Mesendoderm (in vitro differentiated cells): ENCODE data around the gene TOPORS.
"Not testable (repeated sequence)": the region's sequence is repeated elsewhere in the genome, so short reads cannot be mapped to it uniquely, and the experiment has no call there.

Experiments
- DNase-seq: peaks from one replicate; pipeline ENCODE4 v3.0.0; 2013
- H2AK5ac ChIP-seq: 2 replicates; pipeline ENCODE4 v1.6.1; 2013; ENCODE audit warnings: low read length, inconsistent platforms
- H2BK120ac ChIP-seq: 2 replicates; pipeline ENCODE4 v1.6.1; 2013; ENCODE audit warnings: low read depth, mild to moderate bottlenecking, low read length, moderate library complexity, mixed read lengths
- H2BK15ac ChIP-seq: replicated peaks from 2 replicates; pipeline ENCODE4 v1.6.1; 2013; ENCODE audit warnings: low read depth, mild to moderate bottlenecking, moderate library complexity
- H2BK5ac ChIP-seq: 2 replicates; pipeline ENCODE4 v1.6.1; 2013; ENCODE audit warnings: low read length, inconsistent platforms
- H3K18ac ChIP-seq: 2 replicates; pipeline ENCODE4 v1.6.1; 2013; ENCODE audit warnings: mild to moderate bottlenecking, low read length, mixed read lengths
- H3K23ac ChIP-seq: one replicate; pipeline ENCODE4 v1.6.1; 2013; ENCODE audit warnings: low read length
- H3K27ac ChIP-seq: 2 replicates; pipeline ENCODE4 v1.5.1; 2013; ENCODE audit warnings: low read depth, mild to moderate bottlenecking, inconsistent platforms, low read length, moderate library complexity
- H3K27me3 ChIP-seq: 2 replicates; pipeline ENCODE4 v1.6.1; 2013; ENCODE audit warnings: low read length, control low read depth, mild to moderate bottlenecking, inconsistent platforms; ENCODE audit not compliant: insufficient read depth, poor library complexity
- H3K36me3 ChIP-seq: 2 replicates; pipeline ENCODE4 v1.6.1; 2013; ENCODE audit warnings: low read length, inconsistent platforms; ENCODE audit not compliant: control insufficient read depth, insufficient read depth
- H3K4ac ChIP-seq: one replicate; pipeline ENCODE4 v1.6.1; 2013; ENCODE audit warnings: low read depth, mild to moderate bottlenecking, low read length, moderate library complexity
- H3K4me1 ChIP-seq: 2 replicates; pipeline ENCODE4 v1.6.1; 2013; ENCODE audit warnings: low read depth, low read length, inconsistent platforms; ENCODE audit not compliant: control insufficient read depth
- H3K4me2 ChIP-seq: 2 replicates; pipeline ENCODE4 v1.6.1; 2013; ENCODE audit warnings: low read length
- H3K4me3 ChIP-seq: 2 replicates; pipeline ENCODE4 v1.5.1; 2013; ENCODE audit warnings: mild to moderate bottlenecking, low read length
- H3K56ac ChIP-seq: one replicate; pipeline ENCODE4 v1.6.1; 2013; ENCODE audit warnings: low read length
- H3K79me1 ChIP-seq: 2 replicates; pipeline ENCODE4 v1.6.1; 2013; ENCODE audit warnings: low read length, inconsistent platforms
- H3K79me2 ChIP-seq: 2 replicates; pipeline ENCODE4 v1.6.1; 2013; ENCODE audit warnings: mild to moderate bottlenecking, low read length; ENCODE audit not compliant: control insufficient read depth, insufficient read depth
- H3K9ac ChIP-seq: 2 replicates; pipeline ENCODE4 v1.6.1; 2013; ENCODE audit warnings: low read length, inconsistent platforms
- H4K5ac ChIP-seq: one replicate; pipeline ENCODE4 v1.6.1; 2013; ENCODE audit warnings: low read length
- H4K8ac ChIP-seq: one replicate; pipeline ENCODE4 v1.6.1; 2013; ENCODE audit warnings: low read depth, mild to moderate bottlenecking, control low read depth, low read length, moderate library complexity
- WGBS: extraction: QIAGEN DNeasy Blood & Tissue Kit; methylation state at CpG from one replicate; pipeline ENCODE4 v1.1.7; 2013; ENCODE audit warnings: low lambda C conversion rate, missing lambda C conversion rate; ENCODE audit not compliant: insufficient coverage; ENCODE audit errors: extremely low coverage; 5-methylcytosine and 5-hydroxymethylcytosine counted together

Gene TOPORS

DNA sequence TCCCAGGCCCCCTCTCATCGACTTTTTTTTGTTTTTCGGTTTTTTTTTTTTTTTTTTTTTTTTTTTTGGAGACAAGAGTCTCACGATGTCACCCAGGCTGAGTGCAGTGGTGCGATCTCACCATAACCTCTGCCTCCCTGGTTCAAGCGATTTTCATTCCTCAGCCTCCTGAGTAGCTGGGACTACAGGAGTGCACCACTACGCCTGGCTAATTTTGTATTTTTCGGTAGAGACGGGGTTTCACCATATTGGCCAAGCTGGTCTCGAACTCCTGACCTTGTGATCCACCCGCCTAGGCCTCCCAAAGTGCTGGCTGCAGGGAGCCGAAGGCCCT lies 27.9 kb downstream of the TOPORS start:
- H3K36me3 ChIP-seq, H3K4ac ChIP-seq, H3K27ac ChIP-seq, H3K79me1 ChIP-seq, H3K9ac ChIP-seq, H4K8ac ChIP-seq, H2BK15ac ChIP-seq, H3K4me1 ChIP-seq, H3K27me3 ChIP-seq, H3K23ac ChIP-seq, H3K4me3 ChIP-seq, H3K4me2 ChIP-seq, H2BK5ac ChIP-seq, H2AK5ac ChIP-seq, H3K18ac ChIP-seq, DNase-seq, H4K5ac ChIP-seq, H3K79me2 ChIP-seq, H2BK120ac ChIP-seq: not testable (repeated sequence)
- peak overlapping the region; percentile 42 for H3K56ac ChIP-seq
- no CpG with 5 or more reads among the region's 11 CpGs for WGBS

DNA sequence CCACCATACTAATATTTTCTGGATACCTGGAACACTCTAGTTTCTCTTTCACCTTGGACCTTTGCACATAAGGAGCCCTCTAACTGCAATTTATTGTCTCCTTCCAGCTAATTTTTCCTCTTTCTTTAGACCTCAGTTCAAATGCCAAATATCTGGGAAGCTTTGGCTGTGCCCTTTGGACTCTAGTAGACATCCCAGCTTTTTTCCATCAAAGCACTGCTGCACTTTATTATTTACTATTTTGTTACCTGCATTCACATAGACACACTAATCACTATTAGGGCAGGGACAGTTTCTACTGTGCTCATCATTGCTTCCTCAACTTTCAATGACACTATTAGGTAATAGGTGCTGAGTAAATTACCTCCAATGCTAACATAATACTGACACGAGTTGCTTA lies 28.5 kb downstream of the TOPORS start:
- peaks cover 10% of the 10 kb centered on the region for H3K79me2 ChIP-seq
- H3K23ac ChIP-seq: no peak overlapping the region
- H4K8ac ChIP-seq: no peak overlapping the region
- H2BK120ac ChIP-seq: peak overlapping the region; percentile 45
- DNase-seq: no peak
- H3K56ac ChIP-seq: no peak overlapping the region
- WGBS: no CpG with 5 or more reads among the region's 1 CpG
- no peaks in the 10 kb centered on the region for H3K36me3 ChIP-seq
- no peak overlapping the region for H3K4me2 ChIP-seq
- H3K9ac ChIP-seq: no peak overlapping the region
- H3K18ac ChIP-seq: no peak overlapping the region
- no peak overlapping the region for H4K5ac ChIP-seq
- peak overlapping the region; percentile 14 for H2AK5ac ChIP-seq
- H3K4me1 ChIP-seq: peaks cover 2% of the 10 kb centered on the region
- H2BK5ac ChIP-seq: no peak overlapping the region
- no peaks in the 10 kb centered on the region for H3K27me3 ChIP-seq
- H2BK15ac ChIP-seq: no peak overlapping the region
- H3K27ac ChIP-seq: no peak overlapping the region
- peaks cover 8% of the 10 kb centered on the region for H3K79me1 ChIP-seq
- H3K4me3 ChIP-seq: no peak overlapping the region
- no peak overlapping the region for H3K4ac ChIP-seq

DNA sequence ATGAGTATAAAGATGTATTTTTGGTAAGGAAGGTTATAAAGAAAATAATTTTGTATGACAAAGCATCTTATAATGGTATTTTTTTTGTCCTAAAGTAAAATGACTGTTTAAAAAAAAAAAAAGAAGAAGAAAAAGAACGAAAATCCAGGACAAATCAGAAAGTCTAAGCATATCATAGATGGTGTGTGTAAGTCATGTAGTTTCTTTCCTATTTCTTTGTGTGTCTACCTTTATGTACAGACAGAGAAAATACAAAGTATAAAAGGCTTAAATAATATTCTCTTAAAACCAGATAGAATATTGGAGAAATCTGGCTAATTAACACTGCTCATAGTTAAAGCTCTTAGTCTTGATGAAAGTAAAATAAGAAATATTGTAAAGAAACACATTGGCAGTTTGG lies 34.1 kb downstream of the TOPORS start:
- H2BK15ac ChIP-seq: no peak overlapping the region
- no peak overlapping the region for H4K5ac ChIP-seq
- H3K4me3 ChIP-seq: no peak overlapping the region
- H3K27me3 ChIP-seq: no peaks in the 10 kb centered on the region
- DNase-seq: peak; percentile 42
- no peaks in the 10 kb centered on the region for H3K36me3 ChIP-seq
- no peak overlapping the region for H2AK5ac ChIP-seq
- H2BK5ac ChIP-seq: no peak overlapping the region
- H3K56ac ChIP-seq: no peak overlapping the region
- no peak overlapping the region for H3K18ac ChIP-seq
- H3K23ac ChIP-seq: no peak overlapping the region
- H3K4me2 ChIP-seq: no peak overlapping the region
- peaks cover 3% of the 10 kb centered on the region for H3K79me2 ChIP-seq
- H3K79me1 ChIP-seq: peaks cover 4% of the 10 kb centered on the region
- no CpG with 5 or more reads among the region's 1 CpG for WGBS
- H3K4me1 ChIP-seq: no peaks in the 10 kb centered on the region
- H3K4ac ChIP-seq: no peak overlapping the region
- no peak overlapping the region for H4K8ac ChIP-seq
- H3K27ac ChIP-seq: no peak overlapping the region
- H2BK120ac ChIP-seq: no peak overlapping the region
- H3K9ac ChIP-seq: no peak overlapping the region

DNA sequence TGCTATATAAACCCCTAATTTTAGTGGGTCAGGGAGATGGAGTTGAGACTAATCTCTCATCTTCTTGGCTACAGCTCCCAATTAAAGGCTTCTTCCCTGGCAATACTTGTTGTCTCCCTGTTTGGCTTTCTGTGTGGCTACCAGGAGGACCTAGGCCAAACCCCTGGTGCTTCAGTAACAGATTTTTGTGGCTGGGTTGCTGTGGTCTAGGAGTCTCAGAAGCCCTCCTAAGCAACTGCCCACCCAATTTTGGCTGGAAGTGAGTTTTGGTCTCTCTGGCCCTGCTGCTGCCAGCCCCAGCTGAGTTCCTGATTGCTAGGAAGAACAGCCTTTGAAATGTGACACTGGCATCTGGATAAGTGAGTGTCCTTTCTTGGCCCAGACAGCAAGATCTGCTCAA lies 36.1 kb downstream of the TOPORS start:
- no peak overlapping the region for H3K18ac ChIP-seq
- no peak overlapping the region for H3K27ac ChIP-seq
- H3K79me2 ChIP-seq: no peaks in the 10 kb centered on the region
- H4K8ac ChIP-seq: no peak overlapping the region
- H3K4me3 ChIP-seq: no peak overlapping the region
- no peak overlapping the region for H3K56ac ChIP-seq
- DNase-seq: no peak
- no peak overlapping the region for H2BK120ac ChIP-seq
- no peaks in the 10 kb centered on the region for H3K27me3 ChIP-seq
- no peak overlapping the region for H4K5ac ChIP-seq
- no peak overlapping the region for H3K9ac ChIP-seq
- H2BK5ac ChIP-seq: no peak overlapping the region
- H2BK15ac ChIP-seq: no peak overlapping the region
- no peak overlapping the region for H2AK5ac ChIP-seq
- no peak overlapping the region for H3K4me2 ChIP-seq
- H3K36me3 ChIP-seq: no peaks in the 10 kb centered on the region
- H3K79me1 ChIP-seq: no peaks in the 10 kb centered on the region
- H3K4ac ChIP-seq: no peak overlapping the region
- H3K4me1 ChIP-seq: no peaks in the 10 kb centered on the region
- no peak overlapping the region for H3K23ac ChIP-seq

DNA sequence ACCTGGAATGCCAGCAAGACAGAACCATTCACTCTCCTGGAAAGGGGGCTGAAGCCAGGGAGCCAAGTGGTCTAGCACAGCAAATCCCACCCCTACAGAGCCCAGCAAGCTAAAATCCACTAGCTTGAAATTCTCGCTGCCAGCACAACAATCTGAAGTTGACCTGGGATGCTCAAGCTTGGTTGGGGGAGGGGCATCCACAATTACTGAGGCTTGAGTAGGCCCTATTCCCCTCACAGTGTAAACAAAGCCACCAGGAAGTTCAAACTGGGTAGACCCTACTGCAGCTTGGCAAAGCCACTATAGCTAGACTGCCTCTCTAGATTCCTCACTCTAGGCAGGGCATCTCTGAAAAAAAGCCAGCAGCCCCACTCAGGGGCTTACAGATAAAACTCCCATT lies 43.7 kb downstream of the TOPORS start:
- H2BK5ac ChIP-seq: no peak overlapping the region
- no peak overlapping the region for H4K5ac ChIP-seq
- no CpG with 5 or more reads among the region's 1 CpG for WGBS
- no peaks in the 10 kb centered on the region for H3K79me2 ChIP-seq
- no peak overlapping the region for H3K18ac ChIP-seq
- H3K23ac ChIP-seq: no peak overlapping the region
- no peak overlapping the region for H2BK120ac ChIP-seq
- peak; percentile 55 for DNase-seq
- no peak overlapping the region for H3K9ac ChIP-seq
- H4K8ac ChIP-seq: no peak overlapping the region
- H3K27ac ChIP-seq: no peak overlapping the region
- H3K56ac ChIP-seq: no peak overlapping the region
- no peak overlapping the region for H2AK5ac ChIP-seq
- no peak overlapping the region for H3K4me3 ChIP-seq
- H3K4ac ChIP-seq: no peak overlapping the region
- peaks cover 2% of the 10 kb centered on the region for H3K4me1 ChIP-seq
- no peaks in the 10 kb centered on the region for H3K27me3 ChIP-seq
- H2BK15ac ChIP-seq: no peak overlapping the region
- H3K79me1 ChIP-seq: no peaks in the 10 kb centered on the region
- H3K4me2 ChIP-seq: no peak overlapping the region
- H3K36me3 ChIP-seq: no peaks in the 10 kb centered on the region

DNA sequence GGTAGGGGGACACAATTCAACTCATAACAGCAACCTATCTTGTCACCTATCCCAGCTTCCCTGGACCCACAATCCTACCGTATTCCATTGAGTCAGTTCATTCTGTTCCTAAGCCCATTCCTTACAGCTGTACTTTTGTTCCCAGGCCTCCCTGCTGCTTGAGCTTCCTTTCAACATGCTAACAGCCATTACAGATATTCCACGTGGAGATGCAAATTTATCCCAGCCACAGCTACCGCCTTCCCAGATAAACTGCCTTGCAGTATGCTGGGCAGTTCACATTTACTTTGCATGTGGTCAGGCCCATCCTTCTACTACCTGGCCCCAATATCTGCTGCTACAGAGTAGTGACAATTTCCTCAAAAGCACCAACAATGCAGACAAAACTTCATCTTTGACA lies 49.4 kb downstream of the TOPORS start:
- Histone ChIP-seq H3K27ac (no peak overlapping the region), H4K8ac (no peak overlapping the region), H2BK15ac (no peak overlapping the region), H3K4me2 (no peak overlapping the region), H3K9ac (no peak overlapping the region), H3K4me3 (no peak overlapping the region), H3K27me3 (no peaks in the 10 kb centered on the region), H3K4me1 (no peaks in the 10 kb centered on the region), H3K56ac (no peak overlapping the region), H3K36me3 (no peaks in the 10 kb centered on the region), H3K4ac (no peak overlapping the region), H3K18ac (no peak overlapping the region), H2AK5ac (no peak overlapping the region), H4K5ac (no peak overlapping the region), H2BK120ac (no peak overlapping the region), H2BK5ac (no peak overlapping the region), H3K79me2 (no peaks in the 10 kb centered on the region), H3K79me1 (no peaks in the 10 kb centered on the region), H3K23ac (no peak overlapping the region)
- no CpG with 5 or more reads among the region's 3 CpGs for WGBS
- peak; percentile 39 for DNase-seq
